ENCODE data around the gene RPS24.
"Not testable (repeated sequence)": the region's sequence is repeated elsewhere in the genome, so short reads cannot be mapped to it uniquely, and the experiment has no call there.

RPS24 gene

DNA sequence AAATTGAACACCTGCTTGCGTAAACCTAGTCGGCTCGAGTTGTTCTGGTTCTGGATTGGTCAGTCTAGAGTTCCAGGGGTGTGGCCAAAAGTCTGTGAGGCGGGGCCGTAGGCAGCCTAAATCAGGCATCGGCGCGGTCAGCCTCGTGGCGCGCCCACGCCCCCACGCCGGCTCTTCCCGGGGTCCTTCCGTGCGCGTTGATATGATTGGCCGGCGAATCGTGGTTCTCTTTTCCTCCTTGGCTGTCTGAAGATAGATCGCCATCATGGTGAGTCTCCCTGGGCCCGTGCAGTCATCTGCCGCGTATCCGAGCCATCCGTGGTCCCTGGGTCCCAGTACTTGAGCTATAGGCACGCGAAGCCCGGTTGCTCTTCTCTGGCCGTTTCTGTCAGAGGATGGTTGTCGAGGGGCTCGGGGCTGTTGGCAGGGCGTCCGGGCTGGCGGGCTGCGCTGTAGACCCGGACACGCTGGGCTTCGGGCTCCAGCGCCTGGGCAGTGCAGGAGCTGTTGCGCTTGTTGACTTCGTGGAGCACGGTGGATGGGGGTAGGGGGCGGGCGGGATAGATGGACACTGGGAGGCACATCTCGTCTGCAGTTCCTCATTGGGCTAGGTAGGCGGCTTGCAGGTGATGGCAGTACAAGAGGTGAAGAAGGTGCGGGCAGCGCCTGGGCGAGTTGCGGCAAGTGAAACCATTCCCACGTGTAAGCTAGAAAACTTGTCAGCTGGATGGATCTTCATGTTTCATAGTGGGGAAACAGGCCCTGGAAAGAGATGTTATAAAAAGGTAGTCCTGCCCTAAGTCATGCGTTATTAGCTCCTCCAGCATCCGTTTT, at the start of gene RPS24:
RPS24 (plus strand) TSS at position 227 of the 834 bp plus-strand sequence; CDS start at position 266, 39 bp downstream.
- DNase-seq (ENCODE audit: low spot score) = peak; percentile 89
- TF ChIP-seq, protein P1, sequence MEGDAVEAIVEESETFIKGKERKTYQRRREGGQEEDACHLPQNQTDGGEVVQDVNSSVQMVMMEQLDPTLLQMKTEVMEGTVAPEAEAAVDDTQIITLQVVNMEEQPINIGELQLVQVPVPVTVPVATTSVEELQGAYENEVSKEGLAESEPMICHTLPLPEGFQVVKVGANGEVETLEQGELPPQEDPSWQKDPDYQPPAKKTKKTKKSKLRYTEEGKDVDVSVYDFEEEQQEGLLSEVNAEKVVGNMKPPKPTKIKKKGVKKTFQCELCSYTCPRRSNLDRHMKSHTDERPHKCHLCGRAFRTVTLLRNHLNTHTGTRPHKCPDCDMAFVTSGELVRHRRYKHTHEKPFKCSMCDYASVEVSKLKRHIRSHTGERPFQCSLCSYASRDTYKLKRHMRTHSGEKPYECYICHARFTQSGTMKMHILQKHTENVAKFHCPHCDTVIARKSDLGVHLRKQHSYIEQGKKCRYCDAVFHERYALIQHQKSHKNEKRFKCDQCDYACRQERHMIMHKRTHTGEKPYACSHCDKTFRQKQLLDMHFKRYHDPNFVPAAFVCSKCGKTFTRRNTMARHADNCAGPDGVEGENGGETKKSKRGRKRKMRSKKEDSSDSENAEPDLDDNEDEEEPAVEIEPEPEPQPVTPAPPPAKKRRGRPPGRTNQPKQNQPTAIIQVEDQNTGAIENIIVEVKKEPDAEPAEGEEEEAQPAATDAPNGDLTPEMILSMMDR (IDR thresholded peaks at IDR 0.05; ENCODE audit: extremely low read depth, missing control alignments) = no peak

DNA sequence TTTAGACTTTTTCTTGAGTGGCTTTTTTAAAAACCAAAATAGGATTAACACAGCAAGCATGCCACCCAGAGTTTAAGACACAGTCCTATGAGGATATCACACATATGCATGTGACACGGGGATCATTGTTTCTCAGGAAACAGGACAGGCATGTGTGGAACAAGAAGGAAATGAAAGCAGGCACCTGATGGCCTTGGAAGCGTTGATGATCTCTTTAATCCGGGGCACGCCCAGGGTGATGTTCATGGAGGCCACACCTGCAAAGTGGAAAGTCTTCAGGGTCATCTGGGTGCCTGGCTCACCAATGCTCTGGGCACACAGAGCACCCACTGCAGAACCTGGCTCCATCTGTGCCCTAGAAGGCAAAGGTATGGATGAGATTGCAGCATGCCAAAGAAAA, 48.7 kb upstream of the RPS24 start:
- DNase-seq (ENCODE audit: low spot score) = no peak
- TF ChIP-seq, protein P1 (IDR thresholded peaks at IDR 0.05; ENCODE audit: extremely low read depth, missing control alignments) = no peak

DNA sequence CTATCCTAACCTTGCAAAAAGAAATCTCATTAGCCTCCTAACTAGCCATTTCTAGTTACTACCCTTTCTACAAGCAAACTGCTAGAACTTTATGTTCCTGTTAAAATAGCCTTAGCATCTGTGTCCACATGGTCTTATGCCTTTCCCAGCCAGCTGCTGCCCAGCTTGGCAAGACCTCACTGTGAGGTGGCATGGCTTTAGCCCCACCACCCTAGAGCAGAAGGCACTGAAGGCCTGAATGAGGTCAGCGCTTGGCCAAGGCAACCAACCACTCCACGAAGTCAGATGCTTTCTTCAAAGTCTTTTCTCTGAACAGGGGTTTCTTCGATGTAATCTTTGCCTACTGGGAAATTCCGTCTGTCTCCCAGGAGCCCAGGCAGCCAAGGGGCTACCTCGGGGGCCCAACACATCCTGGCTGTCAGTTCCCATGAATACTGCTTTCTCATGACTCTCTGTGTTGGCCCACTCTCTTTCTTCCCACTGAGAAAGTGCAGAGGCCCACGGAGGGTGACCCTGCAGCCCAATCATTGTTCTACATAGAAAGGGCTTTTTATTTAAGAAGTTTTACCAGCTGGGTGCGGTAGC, 45.9 kb upstream of the RPS24 start:
- DNase-seq (ENCODE audit: low spot score) = no peak
- TF ChIP-seq, protein P1 (IDR thresholded peaks at IDR 0.05; ENCODE audit: extremely low read depth, missing control alignments) = no peak

DNA sequence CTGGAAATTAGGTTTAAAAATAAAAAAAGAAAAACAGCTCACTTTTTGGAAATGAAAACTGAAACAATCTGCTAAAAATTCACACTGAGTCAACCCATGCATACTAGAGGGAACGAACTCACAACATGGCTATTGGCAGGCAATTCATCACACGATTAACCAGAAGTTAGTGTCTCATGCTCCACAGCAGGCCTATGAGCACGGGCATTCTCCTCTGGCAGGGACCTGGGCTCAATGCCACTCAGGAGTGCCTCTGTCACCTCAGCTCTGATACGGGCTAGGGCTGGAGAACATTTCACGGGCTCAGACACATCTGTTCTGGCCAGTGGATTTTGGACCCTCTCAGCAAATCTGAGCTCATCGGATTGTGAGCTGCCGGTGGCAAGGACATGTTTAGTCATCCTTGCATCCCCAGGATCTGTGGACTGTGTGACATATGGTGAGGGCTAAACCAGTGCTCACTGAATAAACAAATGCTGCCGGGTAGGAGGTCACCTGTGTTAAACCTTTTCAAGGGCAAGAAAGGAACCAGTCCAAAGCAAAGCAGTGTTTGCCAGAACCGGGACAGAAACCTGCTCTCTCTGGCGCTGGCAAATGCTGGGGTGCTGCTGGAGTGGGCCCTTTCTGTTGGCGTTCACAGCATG, 44.5 kb upstream of the RPS24 start:
- TF ChIP-seq, protein P1 (IDR thresholded peaks at IDR 0.05; ENCODE audit: extremely low read depth, missing control alignments) = no peak

DNA sequence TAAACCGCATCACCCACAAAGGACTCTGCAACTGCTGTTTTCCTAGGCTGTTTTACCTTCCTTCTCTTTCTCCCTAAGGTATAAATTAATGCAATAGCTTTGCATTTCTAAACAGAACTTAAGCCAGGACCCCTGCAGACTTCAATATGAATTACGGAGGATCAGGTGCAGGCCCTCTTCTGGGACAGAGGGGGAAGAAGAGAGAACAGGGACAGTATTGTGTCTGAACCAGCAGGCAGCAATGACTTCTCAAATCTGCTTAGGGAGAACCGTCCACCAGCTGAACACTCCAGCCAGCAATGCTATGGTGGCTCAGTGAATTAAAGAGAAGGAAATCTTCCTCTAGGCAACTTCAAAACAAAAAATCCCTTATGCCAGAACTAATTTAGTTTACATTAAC, 40.0 kb upstream of the RPS24 start:
- TF ChIP-seq, protein P1 (IDR thresholded peaks at IDR 0.05; ENCODE audit: extremely low read depth, missing control alignments) = no peak
- DNase-seq (ENCODE audit: low spot score) = no peak

More for the DNA sequence above, 44.5 kb upstream of the RPS24 start:
- no peak for DNase-seq (ENCODE audit: low spot score)

DNA sequence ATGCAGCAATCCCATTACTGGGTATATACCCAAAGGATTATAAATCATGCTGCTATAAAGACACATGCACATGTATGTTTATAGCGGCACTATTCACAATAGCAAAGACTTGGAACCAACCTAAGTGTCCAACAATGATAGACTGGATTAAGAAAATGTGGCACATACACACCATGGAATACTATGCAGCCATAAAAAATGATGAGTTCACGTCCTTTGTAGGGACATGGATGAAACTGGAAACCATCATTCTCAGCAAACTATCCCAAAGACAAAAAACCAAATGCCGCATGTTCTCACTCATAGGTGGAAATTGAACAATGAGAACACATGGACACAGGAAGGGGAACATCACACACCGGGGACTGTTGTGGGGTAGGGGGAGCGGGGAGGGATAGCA, 34.9 kb upstream of the RPS24 start:
- not testable (repeated sequence) for DNase-seq (ENCODE audit: low spot score)

DNA sequence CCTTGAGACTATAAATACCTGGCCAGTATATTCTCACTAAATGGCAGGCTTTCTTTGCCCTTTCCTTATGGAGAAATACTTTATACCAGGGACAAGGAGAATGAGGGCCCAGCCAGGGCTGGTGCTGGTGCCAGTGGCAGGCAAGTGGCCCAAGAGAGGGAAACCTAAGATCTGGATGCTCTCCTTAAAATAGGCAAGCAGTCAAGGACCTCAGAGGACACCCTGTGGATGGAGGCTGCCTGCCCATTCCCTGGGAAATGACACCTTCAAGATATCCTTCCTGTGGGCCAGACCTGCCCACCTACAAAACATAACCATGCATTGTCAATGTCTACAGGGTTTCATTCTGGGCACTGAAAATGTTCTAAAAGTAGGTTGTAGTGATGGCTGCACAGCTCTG, 33.5 kb upstream of the RPS24 start:
- no peak for DNase-seq (ENCODE audit: low spot score)
- TF ChIP-seq, protein P1 (IDR thresholded peaks at IDR 0.05; ENCODE audit: extremely low read depth, missing control alignments) = no peak
